H1 (cell line): ENCODE data around the gene ARPIN. TPM values are rescaled to one million over a fixed set of nuclear protein-coding genes. Genes with fewer than 3 reads are reported as not detected.

Experiments used
- CTCF ChIA-PET: fragments of 300-600 bp; sonication (Branson Sonifier 250); formaldehyde crosslinking; loops from one replicate; lab custom pipeline; 2021; ENCODE audit not compliant: partially characterized antibody; lab: Charles Lee
- POLR2A ChIA-PET: fragments of 300-600 bp; sonication (Branson Sonifier 250); formaldehyde crosslinking; loops from one replicate; lab custom pipeline; 2021; ENCODE audit warnings: inconsistent platforms; ENCODE audit not compliant: partially characterized antibody; lab: Charles Lee
- DNase-seq, 2 experiments: peaks; one replicate each; pipeline versions ENCODE4 v3.0.0 to v3.0.0-alpha.2; 2010 to 2022; ENCODE audit warnings: low spot score in 2 of 2, low read depth in 1 of 2, mixed read lengths in 1 of 2
- FAIRE-seq: peaks from 2 replicates; lab custom pipeline; 2011; peaks lifted over from hg19 to GRCh38; lab: Jason Lieb, UNC
- H2AFZ ChIP-seq: 2 replicates; pipeline ENCODE4 v1.8.1; 2012; ENCODE audit warnings: low read length, inconsistent platforms
- H2AK5ac ChIP-seq: 2 replicates; pipeline ENCODE4 v1.6.1; 2013; ENCODE audit warnings: low read depth, low read length
- H2BK120ac ChIP-seq: replicated peaks from 2 replicates; pipeline ENCODE3; 2013; ENCODE audit warnings: low read depth, low read length, inconsistent platforms
- H2BK12ac ChIP-seq: 2 replicates; pipeline ENCODE4 v1.6.1; 2013; ENCODE audit warnings: low read depth, low read length
- H2BK15ac ChIP-seq: 2 replicates; pipeline ENCODE4 v1.6.1; 2013; ENCODE audit warnings: low read length
- H2BK20ac ChIP-seq: 2 replicates; pipeline ENCODE4 v1.6.1; 2013; ENCODE audit warnings: low read length
- H2BK5ac ChIP-seq: 2 replicates; pipeline ENCODE4 v1.6.1; 2013; ENCODE audit warnings: low read depth, low read length
- H3K14ac ChIP-seq: 2 replicates; pipeline ENCODE4 v1.6.1; 2013; ENCODE audit warnings: inconsistent platforms; ENCODE audit not compliant: insufficient read length
- H3K18ac ChIP-seq: 2 replicates; pipeline ENCODE4 v1.6.1; 2013; ENCODE audit warnings: low read length; ENCODE audit errors: extremely low read depth
- H3K23ac ChIP-seq: 2 replicates; pipeline ENCODE4 v1.6.1; 2013; ENCODE audit warnings: inconsistent platforms; ENCODE audit not compliant: insufficient read length
- H3K23me2 ChIP-seq: 2 replicates; pipeline ENCODE4 v1.6.1; 2013; ENCODE audit warnings: low read depth, low read length
- H3K27ac ChIP-seq: 2 replicates; pipeline ENCODE4 v1.6.1; 2011; ENCODE audit warnings: low read depth, low read length, inconsistent platforms
- H3K27me3 ChIP-seq, 4 experiments: replicated peaks in 1 of 4; 1 replicate in 1 of 4; 2 replicates in 3 of 4; pipeline versions ENCODE4 v1.6.1 to v1.8.1; 2011 to 2013; ENCODE audit warnings: low read length in 3 of 4, mild to moderate bottlenecking in 3 of 4, inconsistent platforms in 2 of 4, mixed read lengths in 2 of 4, moderate library complexity in 1 of 4; ENCODE audit not compliant: control insufficient read depth in 3 of 4, insufficient read depth in 3 of 4; ENCODE audit errors: extremely low read depth in 1 of 4
- H3K36me3 ChIP-seq, 4 experiments: 2 replicates each; pipeline versions ENCODE4 v1.6.1 to v1.8.1; 2011 to 2013; ENCODE audit warnings: mild to moderate bottlenecking in 4 of 4, low read length in 3 of 4, moderate library complexity in 2 of 4, control low read depth in 1 of 4, inconsistent platforms in 1 of 4; ENCODE audit not compliant: insufficient read depth in 4 of 4, control insufficient read depth in 2 of 4
- H3K4ac ChIP-seq: replicated peaks from 2 replicates; pipeline ENCODE3; 2013; ENCODE audit warnings: low read length, low read depth, mixed read lengths, inconsistent platforms; ENCODE audit not compliant: insufficient read length
- H3K4me1 ChIP-seq, 4 experiments: replicated peaks in 1 of 4; 1 replicate in 1 of 4; 2 replicates in 3 of 4; pipeline versions ENCODE4 v1.6.1 to v1.8.1; 2011 to 2013; ENCODE audit warnings: low read length in 3 of 4, inconsistent platforms in 2 of 4, mixed read lengths in 1 of 4; ENCODE audit not compliant: insufficient read depth in 4 of 4, control insufficient read depth in 3 of 4
- H3K4me2 ChIP-seq, 2 experiments: 2 replicates each; pipeline versions ENCODE4 v1.6.1 to v1.8.1; 2011 to 2013; ENCODE audit warnings: low read depth in 2 of 2, low read length in 2 of 2, control low read depth in 1 of 2, inconsistent platforms in 1 of 2, mild to moderate bottlenecking in 1 of 2; ENCODE audit not compliant: insufficient read depth in 1 of 2
- H3K4me3 ChIP-seq, 4 experiments: fragments of 200-600, 300-600 bp in 1 of 4; sonication (generic), shearing (Covaris generic), sonication (Bioruptor Twin) in 1 of 4; 2 replicates each; pipeline versions ENCODE4 v1.5.1 to v1.8.1; 2011 to 2016; ENCODE audit warnings: low read length in 4 of 4, low read depth in 3 of 4, control low read depth in 2 of 4, inconsistent platforms in 2 of 4, mild to moderate bottlenecking in 2 of 4, mixed read lengths in 1 of 4, moderate library complexity in 1 of 4; ENCODE audit not compliant: insufficient read depth in 2 of 4; ENCODE audit errors: extremely low read depth in 1 of 4
- H3K56ac ChIP-seq: replicated peaks from 2 replicates; pipeline ENCODE3; 2013; ENCODE audit warnings: low read depth, mild to moderate bottlenecking, mixed read lengths, low read length, inconsistent platforms; ENCODE audit not compliant: insufficient read length
- H3K79me1 ChIP-seq: 2 replicates; pipeline ENCODE4 v1.6.1; 2013; ENCODE audit warnings: low read depth, low read length, control low read depth
- H3K79me2 ChIP-seq, 2 experiments: 2 replicates each; pipeline versions ENCODE4 v1.6.1 to v1.8.1; 2012 to 2013; ENCODE audit warnings: low read length in 2 of 2, mild to moderate bottlenecking in 2 of 2, inconsistent platforms in 1 of 2; ENCODE audit not compliant: insufficient read depth in 2 of 2, control insufficient read depth in 1 of 2
- H3K9ac ChIP-seq, 4 experiments: replicated peaks in 1 of 4; 1 replicate in 1 of 4; 2 replicates in 3 of 4; pipeline versions ENCODE4 v1.6.1 to v1.8.1; 2011 to 2013; ENCODE audit warnings: low read depth in 3 of 4, low read length in 3 of 4, control low read depth in 2 of 4, mild to moderate bottlenecking in 2 of 4, moderate library complexity in 2 of 4, inconsistent platforms in 1 of 4; ENCODE audit errors: extremely low read depth in 1 of 4
- H3K9me3 ChIP-seq, 2 experiments: 2 replicates each; pipeline versions ENCODE4 v1.6.1 to v1.8.1; 2012 to 2013; ENCODE audit warnings: mild to moderate bottlenecking in 2 of 2, moderate library complexity in 2 of 2, control low read depth in 1 of 2, inconsistent platforms in 1 of 2, low read depth in 1 of 2, low read length in 1 of 2, mixed read lengths in 1 of 2; ENCODE audit not compliant: insufficient read depth in 2 of 2
- H4K20me1 ChIP-seq, 2 experiments: replicated peaks in 1 of 2; 2 replicates each; pipeline versions ENCODE3 to v1.8.1; 2011 to 2013; ENCODE audit warnings: inconsistent platforms in 2 of 2, low read length in 2 of 2, mild to moderate bottlenecking in 1 of 2; ENCODE audit not compliant: insufficient read depth in 2 of 2, control insufficient read depth in 1 of 2
- H4K5ac ChIP-seq: 2 replicates; pipeline ENCODE4 v1.6.1; 2013; ENCODE audit warnings: low read length, low read depth, mixed read lengths, inconsistent platforms; ENCODE audit not compliant: insufficient read length
- H4K8ac ChIP-seq: 2 replicates; pipeline ENCODE4 v1.8.0; 2013; ENCODE audit warnings: mild to moderate bottlenecking, moderate library complexity, low read length, inconsistent platforms; ENCODE audit not compliant: insufficient read depth; ENCODE audit errors: extremely low read depth
- H4K91ac ChIP-seq: replicated peaks from 2 replicates; pipeline ENCODE3; 2013; ENCODE audit warnings: low read length, mixed read lengths, inconsistent platforms; ENCODE audit not compliant: insufficient read length
- KDM4A ChIP-seq: IDR thresholded peaks from one replicate; pipeline ENCODE4 v1.7.1; 2012; ENCODE audit warnings: low read depth, mild to moderate bottlenecking, moderate library complexity, low read length, inconsistent platforms; ENCODE audit not compliant: severe bottlenecking
- KDM5A ChIP-seq: fragments of 200-600 bp; IDR thresholded peaks from 2 replicates; pipeline ENCODE4 v1.7.1; 2012; ENCODE audit warnings: mild to moderate bottlenecking, low read length, inconsistent platforms, mixed read lengths
- MAFK ChIP-seq: IDR thresholded peaks from 2 replicates; pipeline ENCODE4 v1.6.1; 2012; ENCODE audit warnings: low read depth, mild to moderate bottlenecking, improper control_type of control experiment, low read length
- MAX ChIP-seq: IDR thresholded peaks from 2 replicates; pipeline ENCODE4 v1.6.1; 2012; ENCODE audit warnings: inconsistent platforms
- WGBS, 2 experiments: shearing (Covaris generic) in 1 of 2; methylation state at CpG; one replicate each; pipeline versions ENCODE4 v1.1.6 to v1.1.7; 2013 to 2015; ENCODE audit warnings: low lambda C conversion rate in 2 of 2, mixed read lengths in 2 of 2, inconsistent platforms in 1 of 2, low coverage in 1 of 2, missing lambda C conversion rate in 1 of 2; ENCODE audit not compliant: insufficient replicate concordance in 2 of 2, insufficient coverage in 1 of 2, insufficient read length in 1 of 2; ENCODE audit errors: extremely low coverage in 1 of 2, missing lambda C conversion rate in 1 of 2; 5-methylcytosine and 5-hydroxymethylcytosine counted together
- polyA plus RNA-seq, 7 experiments: library from polyadenylated mRNA; depleted of rRNA in 3 of 7; stranded (reverse) in 5 of 7; unstranded in 2 of 7; fragments of >200 nt in 5 of 7; fragments of 200-250 nt in 2 of 7; gene quantifications; 1 replicate in 5 of 7; 2 replicates in 1 of 7; 4 replicates in 1 of 7; pipeline versions ENCODE4 v1.2.1 to v1.2.3, GENCODE V29; 2011 to 2013; ENCODE audit warnings: missing spikeins in 2 of 7, mixed read lengths in 2 of 7
- total RNA-seq: library from RNA; stranded (reverse); fragmentation: NEBNext Ultra II Directional; extraction: Animal tissue kit (Norgen Biotek cat#: 25700); gene quantifications from 2 replicates; pipeline ENCODE4 v1.2.1, GENCODE V29; 2021

Gene ARPIN
- total and polyA plus RNA-seq, 2 of the 8 experiments (the other 6 are each of a cell fraction or from before 2014, with no cell fraction given): 3.1 to 3.9 TPM

GRCh38 chr15:89848970-89849292 lies 63.8 kb downstream of the ARPIN start:
- Histone ChIP-seq H3K4me2 (no peak overlapping the region), H3K79me1 (no peaks in the 10 kb centered on the region), H3K23me2 (no peaks in the 10 kb centered on the region), H4K8ac (no peak overlapping the region), H2BK12ac (no peak overlapping the region), H3K14ac (no peak overlapping the region), H3K4me3 (no peak overlapping the region), H3K4me1 (no peaks in the 10 kb centered on the region), H2BK20ac (no peak overlapping the region), H4K91ac (no peak overlapping the region), H3K27me3 (no peaks in the 10 kb centered on the region), H2AFZ (no peak overlapping the region), H3K9ac (no peak overlapping the region), H3K56ac (no peak overlapping the region), H3K18ac (no peak overlapping the region), H3K36me3 (peaks cover 0 to 7% (median 2%) of the 10 kb centered on the region in 4 experiments; a peak in 4 of 8 replicates), H4K20me1 (peaks cover 0 to 1% of the 10 kb centered on the region in 2 experiments), H2BK120ac (no peak overlapping the region), H4K5ac (no peak overlapping the region), H3K27ac (no peak overlapping the region), H2BK5ac (no peak overlapping the region), H3K23ac (no peak overlapping the region), H3K9me3 (no peaks in the 10 kb centered on the region), H2BK15ac (no peak overlapping the region), H3K79me2 (no peaks in the 10 kb centered on the region), H3K4ac (no peak overlapping the region), H2AK5ac (no peak overlapping the region)
- ChIA-PET CTCF (interaction anchor here (0.6 to 1.5 kb wide), 2 partner anchors 26 to 173 kb away, joined by 3 to 4 read pairs; no protein-coding TSS in a partner anchor), POLR2A (interaction anchor here (1.4 kb wide), 1 partner anchor 17 kb away, joined by 5 read pairs; no protein-coding TSS in a partner anchor)
- no peak for TF ChIP-seq MAX
- no peak for TF ChIP-seq KDM5A
- TF ChIP-seq MAFK: no peak
- TF ChIP-seq KDM4A: no peak
- WGBS, 2 experiments: 92% methylated on average over 2 of the region's 2 CpGs; no CpG with 5 or more reads in 1 of the 2 experiments
- DNase-seq (no peak), FAIRE-seq (no peak)
